ENCODE results near the gene ADGRE2. TPM values are rescaled to one million over a fixed set of nuclear protein-coding genes. Genes with fewer than 3 reads are reported as not detected.
"Not testable (repeated sequence)": the region's sequence is repeated elsewhere in the genome, so short reads cannot be mapped to it uniquely, and the experiment has no call there.

Gene ADGRE2
- total and polyA plus RNA-seq, 12 donors: 0.11 to 47.9 (median 5.9) TPM

DNA sequence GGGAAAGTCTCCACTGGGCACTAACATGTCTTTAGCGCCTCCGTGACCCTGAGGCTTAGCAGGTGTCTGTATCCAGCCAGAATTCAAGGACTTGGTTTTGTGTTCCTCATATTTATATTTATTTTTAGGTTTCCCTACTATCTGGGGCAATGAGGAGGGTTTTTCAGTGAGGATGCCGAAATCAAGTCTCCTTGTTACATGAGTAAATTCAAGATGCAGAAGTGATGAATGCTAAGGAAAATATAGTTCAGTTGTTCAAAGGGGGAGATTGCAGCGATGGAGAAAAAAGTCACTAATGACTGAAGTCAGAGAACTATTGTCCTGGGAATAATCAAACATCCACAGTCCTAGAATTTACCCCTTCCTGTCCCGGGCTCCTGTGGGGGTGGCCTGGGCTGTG is 791 bp upstream of the ADGRE2 start:
- no peak for DNase-seq
- Histone ChIP-seq H3K4me1 (replicated peaks in 1 of 2) (no peaks in the 10 kb centered on the region), H3K27me3 (no peaks in the 10 kb centered on the region), H3K9me3 (replicated peaks in 1 of 3) (no peaks in the 10 kb centered on the region), H3K27ac (no peak overlapping the region), H3K4me3 (no peak overlapping the region), H3K36me3 (replicated peaks in 1 of 2) (no peaks in the 10 kb centered on the region)
- intact Hi-C loops (cut with DNase I): no loop called here
- TF ChIP-seq CTCF (IDR thresholded peaks at IDR 0.05): no peak
- TF ChIP-seq POLR2A (IDR thresholded peaks at IDR 0.05): no peak
- 43 to 46% (median 43%) methylated on average over 5 of the region's 5 CpGs for WGBS, 4 donors

DNA sequence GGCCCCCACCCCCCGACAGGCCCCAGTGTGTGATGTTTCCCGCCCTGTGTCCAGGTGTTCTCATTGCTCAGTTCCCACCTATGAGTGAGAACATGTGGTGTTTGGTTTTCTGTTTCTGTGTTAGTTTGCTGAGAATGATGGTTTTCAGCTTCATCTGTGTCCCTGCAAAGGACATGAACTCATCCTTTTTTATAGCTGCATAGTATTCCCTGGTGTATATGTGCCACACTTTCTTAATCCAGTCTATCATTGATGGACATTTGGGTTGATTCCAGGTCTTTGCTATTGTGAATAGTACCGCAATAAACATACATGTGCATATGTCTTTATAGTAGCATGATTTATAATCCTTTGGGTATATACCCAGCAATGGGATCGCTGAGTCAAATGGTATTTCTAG is 715 bp downstream of the ADGRE2 start:
- H3K36me3 ChIP-seq (replicated peaks in 1 of 2); H3K27me3 ChIP-seq; intact Hi-C loops (cut with DNase I); DNase-seq; H3K27ac ChIP-seq; H3K4me1 ChIP-seq (replicated peaks in 1 of 2); H3K4me3 ChIP-seq; H3K9me3 ChIP-seq (replicated peaks in 1 of 3): not testable (repeated sequence)
- WGBS, 4 donors: 88 to 96% (median 94%) methylated on average over 4 of the region's 4 CpGs

DNA sequence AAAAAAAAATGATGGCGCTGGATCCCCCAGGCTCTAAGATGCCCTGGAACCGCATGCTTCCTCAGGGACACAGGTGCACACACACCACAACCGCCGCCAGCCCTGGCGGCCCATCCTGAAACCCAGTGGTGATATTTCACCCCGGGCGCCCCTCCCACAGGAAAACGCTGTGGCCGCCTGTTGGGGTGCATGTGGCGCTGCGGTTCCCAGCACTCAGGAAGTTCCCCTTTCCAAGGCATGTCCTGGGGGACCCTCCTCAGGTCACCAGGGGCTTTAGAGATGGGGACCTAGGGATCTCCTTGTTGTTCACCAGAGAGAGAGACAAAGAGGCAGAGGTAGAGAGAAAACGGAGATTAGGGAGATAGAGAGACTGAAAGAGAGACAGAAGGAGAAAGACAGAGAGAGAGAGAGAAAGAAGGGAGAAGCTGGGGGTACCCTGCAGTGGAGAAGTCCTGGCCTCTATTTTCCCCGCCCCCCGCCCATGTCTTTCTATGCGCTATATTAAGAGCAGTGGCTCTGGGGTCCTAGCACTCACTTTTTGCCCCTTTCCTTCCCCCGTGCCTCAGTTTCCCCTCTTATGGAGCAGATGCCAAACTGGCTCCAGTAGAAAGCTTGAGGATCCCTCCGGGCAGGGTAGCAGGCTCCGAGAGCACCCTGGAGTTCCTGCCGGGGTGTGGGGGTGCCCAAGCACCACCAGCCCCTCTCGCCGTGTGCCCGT is 2.3 kb downstream of the ADGRE2 start:
- peak overlapping the region in 2 of 4 donors; percentile 16 to 50 for H3K4me3 ChIP-seq
- H3K9me3 ChIP-seq (replicated peaks in 1 of 3): no peaks in the 10 kb centered on the region
- WGBS, 4 donors: 5 to 10% (median 6%) methylated on average over 10 to 22 of the region's 22 CpGs
- H3K4me1 ChIP-seq (replicated peaks in 1 of 2): no peaks in the 10 kb centered on the region
- H3K27ac ChIP-seq: peak overlapping the region in 1 of 5 donors; percentile 52
- no peaks in the 10 kb centered on the region for H3K36me3 ChIP-seq (replicated peaks in 1 of 2)
- H3K27me3 ChIP-seq: no peaks in the 10 kb centered on the region
- intact Hi-C loops (cut with DNase I): no loop called here
- TF ChIP-seq CTCF (IDR thresholded peaks at IDR 0.05) (peak in 1 of 6 experiments; percentile 4), POLR2A (IDR thresholded peaks at IDR 0.05) (no peak)
- peak in 1 of 7 donors; percentile 22 for DNase-seq

- WGBS, 4 donors: 72 to 80% (median 76%) methylated on average over 7 to 8 of the region's 8 CpGs
Observed at GRCh38 chr19:14775326-14775725, 3.0 kb downstream of the ADGRE2 start.

DNA sequence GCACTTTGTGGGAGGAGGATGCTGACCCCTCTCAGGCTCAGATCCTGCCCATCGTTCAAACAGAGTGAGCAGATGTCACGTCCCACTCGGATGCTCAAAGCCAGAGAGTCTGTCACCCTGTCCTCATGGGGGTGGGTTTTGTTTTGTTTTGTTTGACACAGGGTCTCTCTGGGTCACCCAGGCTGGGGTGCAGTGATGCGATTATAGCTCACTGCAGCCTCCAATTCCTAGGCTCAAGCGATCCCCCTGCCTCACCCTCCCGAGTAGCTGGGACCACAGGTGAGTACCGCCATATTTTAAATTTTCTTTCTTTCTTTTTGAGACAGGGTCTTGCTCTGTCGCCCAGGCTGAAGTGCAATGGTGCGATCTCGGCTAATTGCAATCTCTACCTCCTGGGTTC is 4.0 kb downstream of the ADGRE2 start:
- intact Hi-C loops (cut with DNase I): no loop called here
- WGBS, 4 donors: 68 to 79% (median 71%) methylated on average over 7 to 10 of the region's 10 CpGs
- Histone ChIP-seq H3K9me3 (replicated peaks in 1 of 3) (no peaks in the 10 kb centered on the region), H3K27me3 (no peaks in the 10 kb centered on the region), H3K36me3 (replicated peaks in 1 of 2) (no peaks in the 10 kb centered on the region), H3K4me1 (replicated peaks in 1 of 2) (no peaks in the 10 kb centered on the region), H3K4me3 (no peak overlapping the region), H3K27ac (no peak overlapping the region)
- no peak for TF ChIP-seq CTCF (IDR thresholded peaks at IDR 0.05)
- TF ChIP-seq POLR2A (IDR thresholded peaks at IDR 0.05): no peak
- DNase-seq: no peak

More at GRCh38 chr19:14775326-14775725, 3.0 kb downstream of the ADGRE2 start:
- DNase-seq; H3K9me3 ChIP-seq (replicated peaks in 1 of 3); H3K27ac ChIP-seq; H3K27me3 ChIP-seq; intact Hi-C loops (cut with DNase I); H3K4me1 ChIP-seq (replicated peaks in 1 of 2); H3K36me3 ChIP-seq (replicated peaks in 1 of 2): not testable (repeated sequence)
- H3K4me3 ChIP-seq: peak overlapping the region in 1 of 4 donors; percentile 50

DNA sequence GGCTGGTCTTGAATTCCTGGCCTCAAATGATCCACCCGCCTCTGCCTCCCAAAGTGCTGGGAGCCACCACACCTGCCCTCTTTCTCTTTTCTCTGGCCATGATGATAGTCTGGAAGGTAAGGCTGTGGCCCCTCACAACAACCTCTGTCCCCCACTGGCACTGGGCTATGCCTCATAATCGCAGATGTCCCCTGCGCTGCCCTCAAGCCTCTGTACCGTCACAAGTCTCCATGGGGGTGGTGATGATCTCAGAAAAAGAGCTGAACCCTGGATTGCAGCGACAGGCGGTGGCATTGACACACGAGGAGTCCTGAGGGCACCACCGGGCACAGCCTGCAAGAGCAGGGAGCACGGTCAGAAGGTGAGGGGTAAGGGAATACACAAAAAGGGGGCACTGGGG is 4.6 kb downstream of the ADGRE2 start:
- H3K4me1 ChIP-seq (replicated peaks in 1 of 2); intact Hi-C loops (cut with DNase I); H3K27me3 ChIP-seq; H3K36me3 ChIP-seq (replicated peaks in 1 of 2); H3K4me3 ChIP-seq; H3K27ac ChIP-seq; H3K9me3 ChIP-seq (replicated peaks in 1 of 3); DNase-seq: not testable (repeated sequence)
- WGBS, 4 donors: 62 to 76% (median 70%) methylated on average over 1 to 9 of the region's 9 CpGs
